IPS DF 6.9 (cell line): ENCODE data around the gene CCR7.

ENCODE experiments used
- DNase-seq: peaks from one replicate; pipeline ENCODE4 v3.0.0-alpha.2; 2013; ENCODE audit warnings: low read depth, low spot score
- H3K27ac ChIP-seq: one replicate; pipeline ENCODE4 v1.5.1; 2013; ENCODE audit warnings: low read length, control low read depth
- H3K27me3 ChIP-seq: 2 replicates; pipeline ENCODE4 v1.6.1; 2013; ENCODE audit warnings: mild to moderate bottlenecking, low read length; ENCODE audit not compliant: control insufficient read depth, insufficient read depth
- H3K36me3 ChIP-seq: 2 replicates; pipeline ENCODE4 v1.6.1; 2013; ENCODE audit warnings: low read length; ENCODE audit not compliant: control insufficient read depth, insufficient read depth
- H3K4me1 ChIP-seq: 2 replicates; pipeline ENCODE4 v1.6.1; 2013; ENCODE audit warnings: low read length; ENCODE audit not compliant: control insufficient read depth, insufficient read depth
- H3K4me3 ChIP-seq: 2 replicates; pipeline ENCODE4 v1.5.1; 2013; ENCODE audit warnings: mild to moderate bottlenecking, low read length
- H3K9me3 ChIP-seq: 2 replicates; pipeline ENCODE4 v1.6.1; 2013; ENCODE audit warnings: low read length, inconsistent platforms; ENCODE audit not compliant: control insufficient read depth, insufficient read depth
- WGBS: extraction: QIAGEN DNeasy Blood & Tissue Kit; methylation state at CpG from one replicate; pipeline ENCODE4 v1.1.7; 2013; ENCODE audit warnings: mixed read lengths, missing lambda C conversion rate; ENCODE audit not compliant: insufficient read length, insufficient coverage; 5-methylcytosine and 5-hydroxymethylcytosine counted together

The CCR7 gene

GRCh38 chr17:40564883-40565768 lies at the start of gene CCR7:
TSS of gene CCR7 (minus strand) at chr17:40565472. CDS start at chr17:40565409, 63 bp downstream.
- no CpG with 5 or more reads among the region's 12 CpGs for WGBS
- no peaks in the 10 kb centered on the region for H3K36me3 ChIP-seq
- no peak for DNase-seq
- H3K9me3 ChIP-seq = no peaks in the 10 kb centered on the region
- H3K4me3 ChIP-seq = no peak within 1 kb of the TSS
- no peak within 1 kb of the TSS for H3K27ac ChIP-seq
- H3K27me3 ChIP-seq = no peaks in the 10 kb centered on the region
- H3K4me1 ChIP-seq = peaks cover under 1% of the 10 kb centered on the region

- Histone ChIP-seq H3K4me1 (0 out of 2 replicates have a peak, but pooled peaks cover 1% of the 10 kb centered on the region), H3K27me3 (no peaks in the 10 kb centered on the region), H3K36me3 (no peaks in the 10 kb centered on the region), H3K9me3 (no peaks in the 10 kb centered on the region), H3K4me3 (no peak overlapping the region), H3K27ac (no peak overlapping the region)
- DNase-seq = no peak
- no CpG with 5 or more reads among the region's 13 CpGs for WGBS
Observed at GRCh38 chr17:40614431-40615067, 49.3 kb upstream of the CCR7 start.

- no peaks in the 10 kb centered on the region for H3K27me3 ChIP-seq
- no peaks in the 10 kb centered on the region for H3K9me3 ChIP-seq
- no peak overlapping the region for H3K4me3 ChIP-seq
- H3K36me3 ChIP-seq = no peaks in the 10 kb centered on the region
- no peak overlapping the region for H3K27ac ChIP-seq
- 0 out of 2 replicates have a peak, but pooled peaks cover 1% of the 10 kb centered on the region for H3K4me1 ChIP-seq
- DNase-seq = no peak
- no CpG with 5 or more reads among the region's 5 CpGs for WGBS
Observed at GRCh38 chr17:40613467-40614154, 48.3 kb upstream of the CCR7 start.

- Histone ChIP-seq H3K4me3 (no peak overlapping the region), H3K36me3 (no peaks in the 10 kb centered on the region), H3K4me1 (peaks cover 4% of the 10 kb centered on the region; the same call in 1 of the 2 replicates), H3K9me3 (no peaks in the 10 kb centered on the region), H3K27me3 (no peaks in the 10 kb centered on the region), H3K27ac (no peak overlapping the region)
- no peak for DNase-seq
- WGBS = no CpG with 5 or more reads among the region's 11 CpGs
Observed at GRCh38 chr17:40612599-40613244, 47.5 kb upstream of the CCR7 start.

GRCh38 chr17:40611840-40612474 lies 46.7 kb upstream of the CCR7 start:
- Histone ChIP-seq H3K27ac (no peak overlapping the region), H3K27me3 (no peaks in the 10 kb centered on the region), H3K4me1 (peaks cover 6% of the 10 kb centered on the region; the same call in 1 of the 2 replicates), H3K4me3 (no peak overlapping the region), H3K9me3 (no peaks in the 10 kb centered on the region), H3K36me3 (no peaks in the 10 kb centered on the region)
- no CpG with 5 or more reads among the region's 7 CpGs for WGBS
- DNase-seq = no peak

GRCh38 chr17:40610359-40610758 lies 45.1 kb upstream of the CCR7 start:
- Histone ChIP-seq H3K36me3 (no peaks in the 10 kb centered on the region), H3K27ac (no peak overlapping the region), H3K27me3 (no peaks in the 10 kb centered on the region), H3K4me3 (no peak overlapping the region), H3K4me1 (peaks cover 4% of the 10 kb centered on the region; the same call in 1 of the 2 replicates), H3K9me3 (no peaks in the 10 kb centered on the region)
- DNase-seq = no peak
- no CpG with 5 or more reads among the region's 2 CpGs for WGBS

- no CpG with 5 or more reads among the region's 6 CpGs for WGBS
- no peak overlapping the region for H3K4me3 ChIP-seq
- H3K9me3 ChIP-seq = no peaks in the 10 kb centered on the region
- H3K36me3 ChIP-seq = no peaks in the 10 kb centered on the region
- no peak for DNase-seq
- peaks cover 4% of the 10 kb centered on the region; the same call in 1 of the 2 replicates for H3K4me1 ChIP-seq
- H3K27ac ChIP-seq = no peak overlapping the region
- no peaks in the 10 kb centered on the region for H3K27me3 ChIP-seq
Observed at GRCh38 chr17:40608061-40608581, 42.8 kb upstream of the CCR7 start.

GRCh38 chr17:40607641-40608040 lies 42.4 kb upstream of the CCR7 start:
- WGBS = no CpG with 5 or more reads among the region's 5 CpGs
- no peak overlapping the region for H3K27ac ChIP-seq
- no peaks in the 10 kb centered on the region for H3K27me3 ChIP-seq
- H3K4me3 ChIP-seq = no peak overlapping the region
- H3K9me3 ChIP-seq = no peaks in the 10 kb centered on the region
- peaks cover 4% of the 10 kb centered on the region; the same call in 1 of the 2 replicates for H3K4me1 ChIP-seq
- no peaks in the 10 kb centered on the region for H3K36me3 ChIP-seq
- no peak for DNase-seq

- Histone ChIP-seq H3K4me1 (peaks cover 4% of the 10 kb centered on the region; the same call in 1 of the 2 replicates), H3K27me3 (no peaks in the 10 kb centered on the region), H3K36me3 (no peaks in the 10 kb centered on the region), H3K27ac (no peak overlapping the region), H3K4me3 (no peak overlapping the region), H3K9me3 (no peaks in the 10 kb centered on the region)
- no peak for DNase-seq
- WGBS = no CpG with 5 or more reads among the region's 10 CpGs
Observed at GRCh38 chr17:40606548-40607353, 41.5 kb upstream of the CCR7 start.
